HG03460 (cell line): ENCODE data around the gene PRC1.
"Not testable (repeated sequence)": the region's sequence is repeated elsewhere in the genome, so short reads cannot be mapped to it uniquely, and the experiment has no call there.

ENCODE experiments used
- ATAC-seq: cut with Tn5 transposase; IDR thresholded peaks from one replicate; pipeline ENCODE4 v1.9.1; 2021; ENCODE audit not compliant: unreplicated experiment

PRC1 gene

GRCh38 chr15:90934949-90935751 lies 59.2 kb downstream of the PRC1 start, which contains the start of gene UNC45A:
UNC45A (plus strand) TSS chr15:90935285; CDS start chr15:90935325, 40 bp downstream.
- peak; percentile 53 for ATAC-seq

- ATAC-seq = peak; percentile 36
Observed at GRCh38 chr15:90934256-90934948, 59.9 kb downstream of the PRC1 start.

GRCh38 chr15:90933301-90933700 lies 61.0 kb downstream of the PRC1 start:
- ATAC-seq = no peak

GRCh38 chr15:90932660-90932991 lies 61.7 kb downstream of the PRC1 start:
- no peak for ATAC-seq

- peak; percentile 49 for ATAC-seq
Observed at GRCh38 chr15:90931828-90932659, 62.3 kb downstream of the PRC1 start, which contains the start of gene HDDC3. HDDC3 (minus strand) TSS chr15:90932549; CDS start chr15:90932540, 9 bp downstream.

- ATAC-seq = no peak
Observed at GRCh38 chr15:90931575-90931827, 62.8 kb downstream of the PRC1 start.

- ATAC-seq = no peak
Observed at GRCh38 chr15:90930861-90931574, 63.3 kb downstream of the PRC1 start.

GRCh38 chr15:90929246-90930019 lies 64.9 kb downstream of the PRC1 start:
- no peak for ATAC-seq

GRCh38 chr15:90928106-90928505 lies 66.2 kb downstream of the PRC1 start:
- not testable (repeated sequence) for ATAC-seq

GRCh38 chr15:90926766-90927165 lies 67.6 kb downstream of the PRC1 start:
- ATAC-seq = not testable (repeated sequence)

GRCh38 chr15:90924375-90924774 lies 70.0 kb downstream of the PRC1 start:
- ATAC-seq = peak; percentile 55

- peak; percentile 49 for ATAC-seq
Observed at GRCh38 chr15:90922712-90923322, 71.5 kb downstream of the PRC1 start.

GRCh38 chr15:90921887-90922286 lies 72.4 kb downstream of the PRC1 start:
- no peak for ATAC-seq

GRCh38 chr15:90918835-90919234 lies 75.5 kb downstream of the PRC1 start:
- ATAC-seq = no peak

GRCh38 chr15:90918034-90918788 lies 76.1 kb downstream of the PRC1 start:
- no peak for ATAC-seq

- ATAC-seq = no peak
Observed at GRCh38 chr15:90917569-90917968, 76.8 kb downstream of the PRC1 start.

- no peak for ATAC-seq
Observed at GRCh38 chr15:90916461-90916860, 77.9 kb downstream of the PRC1 start.
